HG02759 (cell line): ENCODE results near the gene FRAT1.
A peak's percentile ranks its signal among the peaks of the same experiment; 100 is the strongest.
"Not testable (repeated sequence)": the region's sequence is repeated elsewhere in the genome, so short reads cannot be mapped to it uniquely, and the experiment has no call there.

ENCODE experiments used
- ATAC-seq: cut with Tn5 transposase; IDR thresholded peaks from one replicate; pipeline ENCODE4 v1.9.1; 2021; ENCODE audit warnings: mild to moderate bottlenecking, moderate library complexity; ENCODE audit not compliant: unreplicated experiment

FRAT1 gene, protein sequence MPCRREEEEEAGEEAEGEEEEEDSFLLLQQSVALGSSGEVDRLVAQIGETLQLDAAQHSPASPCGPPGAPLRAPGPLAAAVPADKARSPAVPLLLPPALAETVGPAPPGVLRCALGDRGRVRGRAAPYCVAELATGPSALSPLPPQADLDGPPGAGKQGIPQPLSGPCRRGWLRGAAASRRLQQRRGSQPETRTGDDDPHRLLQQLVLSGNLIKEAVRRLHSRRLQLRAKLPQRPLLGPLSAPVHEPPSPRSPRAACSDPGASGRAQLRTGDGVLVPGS

GRCh38 chr10:97318772-97319651 is at the start of gene FRAT1:
Gene FRAT1 (plus strand): TSS chr10:97319271. CDS start chr10:97319454, 183 bp downstream.
- peak; percentile 91 for ATAC-seq

DNA sequence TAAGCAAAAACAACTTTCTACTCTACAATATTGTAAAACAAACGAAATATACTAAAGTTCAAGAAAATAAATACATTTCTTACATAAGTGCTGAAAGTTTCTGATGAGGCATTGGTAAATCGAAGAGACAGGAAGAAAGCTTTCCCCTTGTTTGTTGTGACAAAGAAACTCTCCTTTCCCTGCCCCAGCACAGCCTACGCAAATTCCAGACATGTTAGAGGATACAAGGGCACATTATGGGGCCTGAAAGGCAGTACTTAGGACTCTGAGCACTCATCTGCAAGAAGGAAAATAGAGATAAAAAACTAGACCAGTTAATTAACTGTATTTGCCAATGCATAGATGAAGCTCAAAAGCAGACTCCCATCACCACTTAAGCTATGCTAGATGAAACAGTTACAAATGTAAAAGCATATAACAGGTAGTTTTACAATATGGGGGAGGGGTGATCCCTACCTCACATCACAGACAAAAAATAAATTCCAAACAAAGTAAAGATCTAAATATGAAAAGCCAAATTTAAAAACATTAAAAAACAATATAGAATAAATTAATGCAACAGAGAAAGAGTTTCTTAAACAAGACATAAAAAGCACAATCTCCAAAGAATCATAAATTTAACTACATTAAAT is 48.4 kb upstream of the FRAT1 start:
- no peak for ATAC-seq

DNA sequence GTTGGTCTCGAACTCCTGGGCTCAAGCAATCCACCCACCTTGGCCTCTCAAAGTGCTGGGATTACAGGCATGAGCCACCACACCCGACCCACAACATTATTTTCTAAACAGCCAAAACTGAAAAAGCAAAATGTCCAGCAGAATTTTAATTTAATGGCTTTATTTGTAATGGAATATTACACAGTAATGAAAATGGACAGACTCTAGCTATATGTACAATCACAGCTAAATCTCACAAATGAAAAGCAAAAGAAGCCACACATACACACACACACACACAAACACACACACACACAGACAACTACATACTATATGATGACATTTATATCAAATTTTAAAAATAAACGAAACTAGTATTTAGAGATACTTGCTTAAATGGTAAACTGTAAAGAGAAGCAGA is 45.4 kb upstream of the FRAT1 start:
- no peak for ATAC-seq

- ATAC-seq: no peak
Observed at GRCh38 chr10:97274828-97275227, 44.2 kb upstream of the FRAT1 start.

DNA sequence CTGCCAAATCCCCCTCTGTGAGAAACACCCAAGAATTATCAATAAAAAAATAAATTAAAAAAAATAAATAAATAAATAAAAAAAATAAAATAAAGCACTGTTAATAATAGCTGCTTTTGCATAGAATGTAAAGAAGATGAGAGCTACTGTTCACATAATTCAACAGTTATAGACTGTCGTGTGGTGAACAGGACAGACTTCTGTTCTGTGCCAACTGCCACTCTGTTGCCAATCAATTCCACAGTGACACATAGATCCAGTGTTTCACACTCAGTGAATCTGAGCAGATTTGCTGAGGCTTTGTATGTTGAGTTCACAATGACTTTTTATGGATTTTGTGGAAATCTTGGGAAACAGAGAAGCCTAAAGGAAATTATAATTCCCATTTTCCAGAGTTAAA is 41.5 kb upstream of the FRAT1 start:
- ATAC-seq: no peak

- no peak for ATAC-seq
Observed at GRCh38 chr10:97278491-97278989, 40.5 kb upstream of the FRAT1 start.

DNA sequence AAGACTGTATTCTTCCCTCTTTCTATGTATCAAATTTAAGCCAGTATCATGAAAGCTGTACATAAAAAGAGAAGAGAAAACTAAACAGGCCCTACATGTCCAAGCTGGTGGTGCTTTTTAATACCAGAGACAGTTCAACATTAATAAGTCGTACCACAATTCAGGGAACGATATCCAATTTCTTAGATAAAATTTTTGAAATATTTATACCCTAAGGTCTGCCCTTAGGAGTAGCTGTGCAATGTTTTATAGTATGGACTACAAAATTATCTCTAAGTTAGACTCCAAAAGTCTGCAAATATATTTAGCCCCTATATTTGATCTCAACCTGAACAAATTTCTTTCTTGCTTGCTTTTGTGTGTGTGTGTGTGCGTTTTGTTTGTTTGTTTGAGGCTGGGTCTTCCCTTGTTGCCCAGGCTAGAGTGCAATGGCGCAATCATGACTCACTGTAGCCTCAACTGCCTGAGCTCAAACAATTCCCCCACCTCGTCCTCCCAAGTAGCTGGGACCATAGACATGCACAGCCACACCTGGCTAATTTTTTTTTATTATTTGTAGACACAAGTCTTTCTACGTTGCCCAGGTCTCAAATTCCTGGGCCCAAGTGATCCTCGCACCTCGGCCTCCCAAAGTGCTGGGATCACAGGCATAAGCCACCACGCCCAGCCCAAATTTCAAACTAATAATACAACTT is 39.8 kb upstream of the FRAT1 start:
- ATAC-seq: no peak

GRCh38 chr10:97280783-97281182 is 38.3 kb upstream of the FRAT1 start:
- no peak for ATAC-seq

- not testable (repeated sequence) for ATAC-seq
Observed at GRCh38 chr10:97290076-97290475, 29.0 kb upstream of the FRAT1 start.

DNA sequence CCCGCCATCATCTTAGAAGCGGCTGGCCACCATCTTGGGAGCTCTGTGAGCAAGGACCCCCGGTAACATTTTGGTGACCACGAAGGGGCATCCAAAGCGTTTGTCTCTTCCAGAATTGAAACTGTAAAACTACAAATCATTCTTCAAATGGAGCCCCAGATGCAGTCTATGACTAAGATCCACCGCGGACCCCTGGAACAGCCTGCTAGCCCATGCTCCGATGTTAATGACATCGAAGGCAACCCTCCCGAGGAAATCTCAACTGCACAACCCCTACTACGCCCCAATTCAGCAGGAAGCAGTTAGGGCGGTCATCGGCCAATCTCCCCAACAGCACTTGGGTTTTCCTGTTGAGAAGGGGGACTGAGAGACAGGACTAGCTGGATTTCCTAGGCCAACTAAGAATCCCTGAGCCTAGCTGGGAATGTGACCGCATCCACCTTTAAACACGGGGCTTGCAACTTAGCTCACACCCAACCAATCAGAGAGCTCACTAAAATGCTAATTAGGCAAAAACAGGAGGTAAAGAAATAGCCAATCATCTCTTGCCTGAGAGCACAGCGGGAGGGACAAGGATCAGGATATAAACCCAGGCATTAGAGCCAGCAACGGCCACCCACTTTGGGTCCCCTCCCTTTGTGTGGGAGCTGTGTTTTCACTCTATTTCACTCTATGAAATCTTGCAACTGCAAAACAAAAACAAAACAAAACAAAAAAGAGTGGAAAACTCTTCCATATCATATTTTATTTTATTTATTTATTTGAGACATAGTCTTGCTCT is 28.3 kb upstream of the FRAT1 start:
- not testable (repeated sequence) for ATAC-seq

- no peak for ATAC-seq
Observed at GRCh38 chr10:97291357-97292096, 27.5 kb upstream of the FRAT1 start.

GRCh38 chr10:97292097-97292861 is 26.8 kb upstream of the FRAT1 start, which contains the start of gene ARHGAP19:
Gene ARHGAP19 (minus strand): TSS chr10:97292637. CDS start chr10:97292627, 10 bp downstream.
- peak; percentile 98 for ATAC-seq

DNA sequence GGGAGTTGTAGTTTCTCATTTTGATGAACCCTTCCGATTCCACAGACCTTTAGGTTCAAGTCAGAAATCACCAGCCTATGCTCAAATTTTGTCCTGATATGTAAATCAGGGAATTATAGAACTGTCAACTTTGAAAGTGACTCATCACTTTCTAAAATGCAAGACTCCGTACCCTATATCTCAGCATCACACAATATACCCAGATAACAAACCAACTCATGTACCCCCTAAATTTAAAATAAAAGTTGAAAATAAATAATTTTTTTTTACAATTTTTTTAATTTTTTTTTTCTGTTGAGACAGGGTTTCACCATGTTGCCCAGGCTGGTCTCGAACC is 26.2 kb upstream of the FRAT1 start:
- no peak for ATAC-seq

DNA sequence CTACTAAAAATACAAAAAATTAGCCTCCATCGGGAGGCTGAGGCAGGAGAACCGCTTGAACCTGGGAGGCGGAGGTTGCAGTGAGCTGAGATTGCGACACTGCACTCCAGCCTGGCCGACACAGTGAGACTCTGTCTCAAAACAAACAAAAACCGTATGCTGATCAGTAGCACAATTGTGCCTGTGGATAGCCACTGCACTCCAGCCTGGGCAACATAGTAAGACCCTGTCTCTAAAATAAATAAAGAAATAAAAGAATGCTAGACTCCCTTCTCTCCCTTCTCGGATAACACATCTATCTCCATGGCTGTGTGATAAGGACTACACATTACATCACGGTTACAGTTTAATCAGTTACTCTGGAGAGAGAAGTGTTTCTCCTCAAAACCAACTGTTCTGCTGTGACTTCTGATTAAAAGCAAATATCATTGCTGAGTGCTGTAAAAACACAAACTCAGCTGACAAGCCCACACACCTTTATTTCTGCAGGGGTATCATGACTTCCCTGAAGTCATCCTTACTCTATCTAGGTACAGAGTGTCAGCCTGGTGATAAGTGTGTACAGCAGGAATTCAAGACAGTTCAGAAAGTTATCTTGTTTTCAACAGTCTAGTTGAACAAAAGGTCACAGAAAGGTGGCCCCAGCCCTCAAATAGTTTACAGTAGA is 21.4 kb upstream of the FRAT1 start:
- ATAC-seq: no peak

DNA sequence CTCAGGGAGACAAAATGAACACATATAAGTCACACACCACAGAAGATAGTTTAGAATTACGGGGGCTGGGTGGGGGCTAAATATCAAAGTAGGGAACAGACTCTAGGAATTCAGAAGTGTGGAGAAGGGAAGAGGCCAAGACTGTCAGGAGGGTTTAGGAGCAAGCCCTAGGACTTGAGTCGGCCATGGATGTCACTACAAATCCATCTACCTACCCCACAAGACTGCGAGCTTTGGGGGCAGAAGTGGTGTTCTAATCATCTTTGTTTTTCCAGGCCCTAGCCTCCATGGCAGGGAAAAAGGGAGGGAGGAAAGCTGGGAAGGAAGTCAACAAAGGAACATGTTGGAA is 20.9 kb upstream of the FRAT1 start:
- no peak for ATAC-seq

GRCh38 chr10:97300980-97301379 is 18.1 kb upstream of the FRAT1 start:
- no peak for ATAC-seq

DNA sequence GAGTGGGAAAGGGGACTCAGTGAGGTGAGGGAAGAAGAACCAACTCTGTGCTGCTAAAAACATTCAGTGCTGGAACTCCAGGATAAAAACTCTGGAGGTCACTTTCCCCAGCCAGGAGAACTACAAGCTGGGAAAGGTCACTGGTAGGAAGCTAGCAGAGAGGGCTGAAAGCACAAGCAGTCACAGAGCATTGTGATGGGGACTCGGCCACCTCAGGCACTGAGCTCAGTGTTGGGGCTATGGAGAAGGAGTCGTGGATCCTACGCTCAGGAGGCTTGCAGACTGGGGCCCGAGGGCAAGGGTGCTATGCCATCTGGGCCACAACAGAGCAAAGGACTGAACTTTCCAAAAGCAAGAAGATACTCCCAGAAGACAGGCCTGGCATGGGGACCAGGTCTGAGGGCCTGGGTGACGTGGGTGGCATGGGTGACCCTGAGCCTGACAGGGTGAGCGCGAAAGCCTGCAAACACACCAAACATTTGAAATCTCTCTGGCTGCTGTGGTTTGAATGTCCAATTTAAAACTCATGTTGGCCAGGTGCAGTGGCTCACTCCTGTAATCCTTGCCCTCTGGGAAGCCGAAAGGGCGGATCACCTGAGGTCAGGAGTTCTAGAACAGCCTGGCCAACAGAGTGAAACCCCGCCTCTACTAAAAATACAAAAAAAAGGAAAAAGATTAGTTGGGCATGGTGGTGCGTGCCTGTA is 16.8 kb upstream of the FRAT1 start:
- no peak for ATAC-seq

DNA sequence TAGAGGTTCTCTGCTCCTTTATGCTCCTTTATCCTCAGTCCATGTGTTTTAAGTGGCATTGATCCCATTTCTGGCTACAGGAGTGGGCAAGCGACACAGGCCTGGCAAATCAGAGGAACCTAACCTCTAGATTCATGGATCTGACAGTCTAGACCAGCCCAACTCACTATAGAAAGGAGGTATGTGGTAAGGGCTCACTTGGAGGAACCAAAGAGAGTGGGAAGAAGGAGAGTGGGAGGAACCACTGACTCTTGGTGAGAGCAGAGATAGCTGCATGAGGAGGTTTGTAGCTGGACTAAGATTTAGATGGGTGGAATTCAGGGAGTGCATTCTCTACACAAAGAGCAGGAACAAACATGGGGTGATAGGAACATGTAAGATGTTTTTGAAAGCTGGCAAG is 11.6 kb upstream of the FRAT1 start:
- no peak for ATAC-seq
